ENCODE data around the gene GPN3.
A peak's percentile ranks its signal among the peaks of the same experiment; 100 is the strongest.
"Not testable (repeated sequence)": the region's sequence is repeated elsewhere in the genome, so short reads cannot be mapped to it uniquely, and the experiment has no call there.

The GPN3 gene

GRCh38 chr12:110468214-110469048, at the start of gene GPN3, which contains the start of gene FAM216A:
Gene GPN3 (minus strand): TSS chr12:110468257. CDS start chr12:110468203, 54 bp downstream.
Gene FAM216A (plus strand): TSS chr12:110468845. CDS start chr12:110468876, 31 bp downstream.
- DNase-seq = peak; percentile 95

GRCh38 chr12:110516995-110517394, 48.9 kb upstream of the GPN3 start:
- no peak for DNase-seq

- no peak for DNase-seq
These were observed 46.3 kb upstream of the GPN3 start for GRCh38 chr12:110514363-110514762.

DNA sequence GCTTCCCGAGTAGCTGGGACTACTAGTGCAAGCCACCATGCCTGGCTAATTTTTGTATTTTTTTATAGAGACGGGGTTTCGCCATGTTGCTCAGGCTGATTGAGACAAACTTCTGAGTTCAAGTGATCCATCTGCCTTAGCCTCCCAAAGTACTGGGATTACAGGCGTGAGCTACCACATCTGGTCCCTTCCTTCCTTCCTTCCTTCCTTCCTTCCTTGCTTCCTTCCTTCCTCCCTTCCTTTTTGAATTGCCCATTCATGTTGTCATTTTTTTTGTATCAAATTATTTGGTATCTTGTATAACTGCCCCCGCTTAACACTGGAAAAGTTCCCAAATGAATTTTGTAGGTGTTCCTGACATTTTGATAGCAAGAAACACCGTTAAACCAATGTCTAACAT, 45.8 kb upstream of the GPN3 start:
- no peak for DNase-seq

DNA sequence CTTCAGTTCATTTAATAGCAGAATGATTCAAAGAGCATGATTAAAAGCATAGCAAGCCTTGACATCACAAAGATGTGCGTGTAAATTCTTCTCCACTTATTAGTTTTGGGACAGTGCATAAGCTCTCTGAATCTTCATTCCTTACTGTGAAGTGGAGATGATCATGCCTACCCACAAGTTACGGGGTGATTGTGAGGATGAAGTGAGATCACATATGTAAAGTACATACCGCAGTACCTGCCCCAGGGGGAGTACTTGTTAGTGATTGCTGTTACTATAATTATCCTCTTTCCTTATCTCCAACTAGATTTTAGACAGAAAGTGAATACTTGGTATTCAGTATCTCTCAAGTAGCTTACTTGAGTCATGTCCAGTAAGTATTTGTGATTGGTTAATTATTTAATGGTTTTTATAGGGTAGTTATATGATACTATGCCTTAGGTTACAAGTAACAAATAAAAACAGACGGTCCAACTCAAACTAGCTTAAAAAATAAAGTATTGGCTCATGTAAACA, 40.1 kb upstream of the GPN3 start:
- DNase-seq = no peak

- no peak for DNase-seq
These were observed 37.3 kb upstream of the GPN3 start for GRCh38 chr12:110505332-110505731.

GRCh38 chr12:110503432-110503831, 35.4 kb upstream of the GPN3 start:
- DNase-seq = no peak

DNA sequence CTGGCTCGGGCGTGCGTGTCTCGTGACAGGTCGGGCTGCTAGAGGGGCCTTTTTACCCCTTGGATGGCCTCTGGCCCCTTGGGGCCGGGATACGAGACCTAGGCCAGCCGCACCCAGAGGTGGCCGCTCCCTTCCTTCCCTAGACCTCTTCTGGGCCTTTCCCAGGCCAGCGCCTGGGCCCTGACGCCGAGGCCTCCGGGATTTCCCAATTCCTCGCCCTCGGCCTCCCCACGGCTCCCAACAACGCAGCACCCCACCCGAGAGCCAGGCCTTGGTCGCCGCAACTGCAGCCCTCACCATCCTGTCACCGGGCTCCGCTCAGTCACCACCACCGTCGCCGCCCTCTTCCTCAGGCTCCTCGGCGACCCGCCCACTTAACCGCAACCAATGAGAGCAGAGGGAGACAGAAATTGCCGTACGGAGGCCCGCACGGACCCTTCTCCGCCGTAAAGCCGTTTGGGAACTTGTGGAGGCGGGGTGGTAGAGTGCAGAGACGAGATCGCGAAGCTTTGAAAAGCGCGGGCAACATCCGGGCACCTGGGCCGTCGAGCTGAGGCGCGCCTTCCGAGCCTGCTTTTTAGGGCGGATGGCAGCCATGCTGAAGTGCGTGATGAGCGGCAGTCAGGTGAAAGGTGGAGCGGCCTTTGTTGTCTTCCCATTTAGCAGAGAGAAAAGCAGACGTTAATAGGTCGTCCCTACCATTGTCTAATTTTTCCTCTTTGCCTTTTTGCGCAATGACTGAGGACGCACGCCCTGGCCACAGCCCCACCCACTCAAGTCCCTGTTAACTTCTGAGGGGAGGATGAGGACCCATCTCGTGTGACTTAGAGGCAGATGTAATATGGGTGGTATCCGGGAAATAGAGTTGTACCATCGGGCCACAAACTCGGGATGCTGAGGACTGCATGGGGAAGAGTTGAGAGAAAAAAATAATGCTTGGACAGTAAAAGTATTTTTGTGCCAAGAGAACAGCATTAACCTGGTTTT, 34.0 kb upstream of the GPN3 start, which contains the start of the genes RAD9B and VPS29:
TSS of gene RAD9B (plus strand) at position 580 of the 987 bp plus-strand sequence. CDS start at position 587, 7 bp downstream.
TSS of gene VPS29 (minus strand) at position 360 of the 987 bp plus-strand sequence. CDS start at position 300, 60 bp downstream.
- peak; percentile 99 for DNase-seq

DNA sequence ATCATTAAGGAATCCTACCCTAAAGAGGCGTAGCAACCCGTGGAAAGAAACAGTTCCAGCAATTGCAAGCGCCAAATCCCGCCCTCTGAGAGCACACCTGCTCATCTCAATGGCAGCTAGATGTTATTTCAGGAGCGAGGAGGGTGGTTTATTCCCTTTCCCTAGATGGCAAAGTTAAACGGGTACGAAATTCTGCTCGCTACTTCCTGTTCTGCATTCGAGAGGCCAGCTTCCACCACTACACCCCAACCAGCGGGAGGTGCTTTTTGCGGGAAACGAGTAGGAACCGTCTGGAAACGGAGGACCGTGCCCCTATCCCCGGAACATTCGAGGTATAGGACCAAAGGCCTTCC, 33.3 kb upstream of the GPN3 start:
- no peak for DNase-seq

- no peak for DNase-seq
These were observed 31.1 kb upstream of the GPN3 start for GRCh38 chr12:110498984-110499706.

- no peak for DNase-seq
These were observed 7.4 kb upstream of the GPN3 start for GRCh38 chr12:110475426-110475825.

GRCh38 chr12:110467847-110468213, 227 bp downstream of the GPN3 start:
- DNase-seq = no peak

DNA sequence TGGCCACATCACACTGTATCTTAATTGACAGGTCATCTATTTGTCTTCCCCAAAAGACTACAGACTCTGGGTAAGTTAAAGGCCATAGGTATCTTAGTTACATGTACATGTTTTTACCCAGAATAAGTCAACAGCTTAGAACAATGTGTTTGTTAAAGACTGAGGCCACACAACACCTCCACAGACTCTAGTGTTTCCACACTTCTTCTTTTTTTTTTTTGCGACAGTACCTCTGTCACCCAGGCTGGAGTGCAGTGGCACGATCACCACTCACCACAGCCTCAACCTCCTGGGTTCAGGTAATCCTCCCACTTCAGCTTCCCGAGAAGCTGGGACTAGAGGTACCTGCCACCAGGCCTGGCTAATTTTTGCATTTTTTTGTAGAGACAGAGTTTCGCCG, 1.3 kb downstream of the GPN3 start:
- DNase-seq = no peak

GRCh38 chr12:110465765-110466164, 2.3 kb downstream of the GPN3 start:
- DNase-seq = not testable (repeated sequence)

GRCh38 chr12:110465024-110465423, 3.0 kb downstream of the GPN3 start:
- no peak for DNase-seq

DNA sequence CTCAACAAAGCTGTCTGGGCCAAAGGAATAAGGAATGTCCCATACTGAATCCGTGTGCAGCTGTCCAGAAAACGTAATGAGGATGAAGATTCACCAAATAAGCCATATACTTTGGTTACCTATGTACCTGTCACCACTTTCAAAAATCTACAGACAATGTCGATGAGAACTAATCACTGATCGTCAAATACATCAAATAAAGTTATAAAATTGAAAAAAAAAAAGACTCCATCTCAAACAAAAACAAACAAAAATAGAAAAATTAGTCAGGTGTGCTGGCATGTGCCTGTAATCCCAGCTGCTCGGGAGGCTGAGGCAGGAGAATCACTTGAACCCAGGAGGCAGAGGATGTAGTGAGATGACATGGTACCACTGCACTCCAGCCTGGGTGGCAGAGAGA, 6.9 kb downstream of the GPN3 start:
- not testable (repeated sequence) for DNase-seq

- no peak for DNase-seq
These were observed 9.3 kb downstream of the GPN3 start for GRCh38 chr12:110458756-110459155.

DNA sequence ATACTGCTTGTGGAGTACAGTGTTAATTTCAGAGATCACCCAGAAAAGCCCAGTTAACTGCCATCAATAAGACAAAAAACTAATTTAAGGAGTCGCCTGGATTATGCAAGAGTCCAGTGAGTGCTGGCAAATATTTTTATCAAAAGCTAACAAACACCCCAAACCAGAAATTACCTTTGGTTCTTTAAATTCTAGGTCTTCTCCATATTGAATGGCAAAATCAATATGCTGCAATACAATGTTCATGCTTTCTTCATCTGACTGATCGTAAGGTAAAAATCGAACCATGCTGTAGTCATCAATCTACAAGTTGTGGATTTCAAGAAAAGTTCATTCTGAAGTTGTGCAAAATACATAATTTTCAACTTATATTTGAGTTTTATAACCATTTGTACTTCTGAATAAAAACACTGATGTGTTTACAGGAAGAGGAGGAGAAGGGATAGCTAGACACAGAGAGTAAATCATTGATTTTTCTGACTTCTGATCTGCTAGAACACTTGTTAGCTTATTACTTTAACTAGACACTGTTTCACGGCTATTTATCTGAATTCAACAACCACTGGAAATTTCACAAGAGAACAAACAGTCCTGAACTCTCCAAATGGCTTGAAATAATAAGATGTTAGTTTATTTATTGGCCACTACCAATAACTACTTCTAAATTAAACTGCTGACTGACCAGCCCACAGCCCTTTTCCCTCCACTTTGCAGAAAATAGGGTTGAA, 14.3 kb downstream of the GPN3 start:
- DNase-seq = no peak

GRCh38 chr12:110451263-110451662, 16.8 kb downstream of the GPN3 start:
- DNase-seq = no peak

- DNase-seq = peak; percentile 95
These were observed 18.1 kb downstream of the GPN3 start, which contains the start of gene ARPC3 for GRCh38 chr12:110449799-110450497. Gene ARPC3 (minus strand): TSS chr12:110450337. CDS start chr12:110450260, 77 bp downstream.

DNA sequence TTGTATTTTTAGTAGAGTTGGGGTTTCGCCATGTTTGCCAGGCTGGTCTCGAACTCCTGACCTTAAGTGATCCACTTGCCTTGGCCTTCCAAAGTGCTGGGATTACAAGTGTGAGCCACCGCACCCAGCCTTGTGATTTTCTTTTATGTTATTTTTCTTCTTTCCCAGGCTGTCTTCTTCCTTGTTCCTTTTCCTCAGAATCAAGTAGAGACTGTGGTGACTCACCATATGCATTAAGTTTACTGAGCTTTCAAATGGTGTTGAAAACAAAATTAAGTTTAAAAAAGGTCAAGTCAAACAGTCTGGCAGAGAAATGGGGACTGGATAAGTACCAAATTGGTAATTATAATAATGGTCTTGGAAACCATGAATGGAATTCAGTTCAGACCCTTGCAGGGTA, 23.6 kb downstream of the GPN3 start:
- no peak for DNase-seq
